ENCODE data around the gene RILPL2. TPM values are rescaled to one million over a fixed set of nuclear protein-coding genes. Genes with fewer than 3 reads are reported as not detected.
A peak's percentile ranks its signal among the peaks of the same experiment; 100 is the strongest.
"Not testable (repeated sequence)": the region's sequence is repeated elsewhere in the genome, so short reads cannot be mapped to it uniquely, and the experiment has no call there.

RILPL2 gene, protein sequence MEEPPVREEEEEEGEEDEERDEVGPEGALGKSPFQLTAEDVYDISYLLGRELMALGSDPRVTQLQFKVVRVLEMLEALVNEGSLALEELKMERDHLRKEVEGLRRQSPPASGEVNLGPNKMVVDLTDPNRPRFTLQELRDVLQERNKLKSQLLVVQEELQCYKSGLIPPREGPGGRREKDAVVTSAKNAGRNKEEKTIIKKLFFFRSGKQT
- total RNA-seq = 10 to 100 TPM; 15.4 to 16.6 TPM

DNA sequence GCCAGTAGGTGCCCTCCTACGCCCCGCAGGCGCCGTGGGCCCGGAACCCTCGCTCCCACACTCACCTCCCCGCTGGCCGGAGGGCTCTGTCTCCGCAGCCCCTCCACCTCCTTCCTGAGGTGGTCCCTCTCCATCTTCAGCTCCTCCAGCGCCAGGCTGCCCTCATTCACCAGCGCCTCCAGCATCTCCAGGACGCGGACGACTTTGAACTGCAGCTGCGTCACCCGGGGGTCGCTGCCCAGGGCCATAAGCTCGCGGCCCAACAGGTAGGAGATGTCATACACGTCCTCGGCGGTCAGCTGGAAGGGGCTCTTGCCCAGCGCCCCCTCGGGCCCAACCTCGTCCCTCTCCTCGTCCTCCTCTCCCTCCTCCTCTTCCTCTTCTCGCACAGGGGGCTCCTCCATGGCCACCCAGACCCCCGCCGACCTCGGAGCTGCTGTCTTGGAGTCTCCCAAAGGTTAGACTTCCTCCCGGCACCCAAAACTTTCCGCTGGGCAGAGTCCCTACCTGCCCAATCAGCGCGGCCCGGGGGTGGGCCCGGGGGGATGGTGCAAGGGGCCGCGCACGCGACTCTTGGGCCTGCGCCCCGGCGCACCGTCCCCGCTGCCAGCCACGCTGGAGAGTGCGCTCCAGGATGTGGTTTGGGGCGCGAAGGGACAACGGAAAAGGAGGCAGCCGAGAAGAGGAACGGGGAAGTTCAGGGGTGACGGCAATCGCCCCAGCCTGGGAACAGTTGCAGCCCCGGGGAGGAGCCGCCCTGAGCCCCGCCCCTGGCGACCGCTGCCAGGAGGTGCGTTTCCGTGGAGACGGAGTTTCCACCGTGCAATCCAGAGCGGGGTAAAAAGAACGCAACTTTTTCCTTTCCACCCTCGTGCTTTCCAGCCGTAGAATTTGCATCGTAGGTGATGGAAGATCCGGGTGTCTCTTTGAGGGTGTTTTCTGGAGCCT lies at the start of gene RILPL2:
RILPL2 (minus strand) TSS at position 668 of the 948 bp plus-strand sequence; CDS start at position 404, 264 bp downstream.
- Mint-ChIP-seq H3K27me3 (no peaks in the 10 kb centered on the region), H3K27ac (peak within 1 kb of the TSS; percentile 98), H3K36me3 (peaks cover 29% of the 10 kb centered on the region), H3K9me3 (no peaks in the 10 kb centered on the region), H3K4me3 (peak within 1 kb of the TSS; percentile 99), H3K4me1 (ENCODE audit: low read depth) (peaks cover 30% of the 10 kb centered on the region)
- ChIA-PET CTCF (interaction anchor here (1.0 to 2.1 kb wide), 4 partner anchors 8 to 20 kb away, joined by 3 to 6 read pairs (median 5); no protein-coding TSS in a partner anchor), POLR2A (interaction anchor here (1.0 to 3.0 kb wide), 10 partner anchors 9 to 203 kb away, joined by 3 to 27 read pairs (median 6); partner anchors contain the start of genes KMT5A, MPHOSPH9, MTRFR and RILPL1)
- peak; percentile 97 for DNase-seq
- intact Hi-C loops (cut with micrococcal nuclease) = loop anchor here (1.0 to 10.0 kb wide), 5 partner anchors 9 to 1481 kb away; partner anchors contain the start of genes ATP6V0A2 and SNRNP35

GRCh38 chr12:123485756-123486155 lies 49.3 kb upstream of the RILPL2 start:
- Mint-ChIP-seq H3K36me3 (no peaks in the 10 kb centered on the region), H3K9me3 (no peaks in the 10 kb centered on the region), H3K4me1 (ENCODE audit: low read depth) (peaks cover 23% of the 10 kb centered on the region), H3K27me3 (no peaks in the 10 kb centered on the region), H3K4me3 (no peak overlapping the region), H3K27ac (no peak overlapping the region)
- ChIA-PET CTCF (no interaction called here), POLR2A (no interaction called here)
- intact Hi-C loops (cut with micrococcal nuclease) = no loop called here
- no peak for DNase-seq

GRCh38 chr12:123483602-123484248 lies 47.2 kb upstream of the RILPL2 start:
- Mint-ChIP-seq H3K27ac (peak overlapping the region; percentile 49), H3K36me3 (no peaks in the 10 kb centered on the region), H3K9me3 (no peaks in the 10 kb centered on the region), H3K4me1 (ENCODE audit: low read depth) (peaks cover 32% of the 10 kb centered on the region), H3K4me3 (no peak overlapping the region), H3K27me3 (no peaks in the 10 kb centered on the region)
- POLR2A ChIA-PET = no interaction called here
- CTCF ChIA-PET = no interaction called here
- intact Hi-C loops (cut with micrococcal nuclease) = no loop called here
- peak; percentile 16 for DNase-seq

DNA sequence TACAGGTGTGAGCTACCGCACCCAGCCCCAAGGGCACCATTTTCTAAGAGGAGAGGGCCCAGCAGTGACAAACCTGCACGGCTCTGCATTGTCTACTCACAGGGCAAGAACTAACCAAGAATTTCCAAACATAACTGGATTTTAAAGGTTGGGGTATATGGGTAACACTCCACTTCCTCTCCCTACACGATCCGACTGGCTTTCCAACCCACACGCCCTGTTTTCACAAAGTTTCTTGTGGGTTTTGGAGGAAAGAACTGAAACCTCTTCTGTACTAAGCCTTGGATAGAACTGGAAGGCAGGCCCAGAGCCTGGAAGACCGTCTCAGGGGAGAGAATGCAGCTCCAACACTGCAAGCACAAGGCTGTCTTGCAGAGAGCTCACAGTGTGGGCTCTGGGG lies 46.4 kb upstream of the RILPL2 start:
- Mint-ChIP-seq H3K4me3 (no peak overlapping the region), H3K27me3 (no peaks in the 10 kb centered on the region), H3K4me1 (ENCODE audit: low read depth) (peaks cover 32% of the 10 kb centered on the region), H3K36me3 (no peaks in the 10 kb centered on the region), H3K9me3 (no peaks in the 10 kb centered on the region), H3K27ac (no peak overlapping the region)
- ChIA-PET CTCF (no interaction called here), POLR2A (no interaction called here)
- intact Hi-C loops (cut with micrococcal nuclease) = no loop called here
- no peak for DNase-seq

- H3K27ac Mint-ChIP-seq; CTCF ChIA-PET; intact Hi-C loops (cut with micrococcal nuclease); DNase-seq; H3K27me3 Mint-ChIP-seq; POLR2A ChIA-PET; H3K4me3 Mint-ChIP-seq; H3K36me3 Mint-ChIP-seq; H3K9me3 Mint-ChIP-seq: not testable (repeated sequence)
- H3K4me1 Mint-ChIP-seq (ENCODE audit: low read depth) = peaks cover 35% of the 10 kb centered on the region
Observed at GRCh38 chr12:123481251-123481650, 44.8 kb upstream of the RILPL2 start.

DNA sequence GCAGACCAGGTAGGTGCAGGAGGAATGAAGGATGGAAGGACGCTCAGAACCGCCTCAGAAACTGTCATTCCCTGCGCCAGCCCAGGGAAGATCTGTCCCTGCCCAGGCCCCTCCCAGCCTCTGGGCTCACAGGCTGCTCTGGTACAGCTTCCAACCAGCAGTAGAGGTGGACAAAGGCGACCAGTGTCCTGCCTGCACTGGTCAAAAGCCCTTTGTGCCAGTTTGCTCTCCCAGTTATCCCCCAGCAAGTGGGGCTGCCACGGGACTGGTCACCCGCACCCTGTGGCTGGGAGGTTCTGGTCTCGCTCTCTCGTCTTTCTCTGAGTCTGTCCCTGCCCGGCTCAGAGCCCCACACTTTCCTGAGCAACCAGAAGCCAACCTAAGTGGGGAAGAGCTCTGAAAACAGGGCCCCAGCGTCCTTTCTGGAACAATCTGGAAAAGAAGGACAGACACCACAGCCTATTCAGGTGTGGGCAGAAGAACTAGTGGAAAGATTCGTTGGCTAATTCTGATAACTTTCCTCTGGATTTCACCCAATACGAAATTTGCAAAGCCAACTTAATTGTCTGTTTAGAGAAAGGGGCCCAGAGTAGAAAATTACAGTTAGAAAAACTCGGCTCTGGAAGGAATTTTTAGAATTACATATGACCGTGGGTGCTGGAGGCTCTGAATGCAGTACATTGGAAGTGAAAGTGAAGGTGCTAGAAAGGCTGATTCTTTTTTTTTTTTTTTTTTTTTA lies 43.1 kb upstream of the RILPL2 start:
- H3K27ac Mint-ChIP-seq = peak overlapping the region; percentile 18

DNA sequence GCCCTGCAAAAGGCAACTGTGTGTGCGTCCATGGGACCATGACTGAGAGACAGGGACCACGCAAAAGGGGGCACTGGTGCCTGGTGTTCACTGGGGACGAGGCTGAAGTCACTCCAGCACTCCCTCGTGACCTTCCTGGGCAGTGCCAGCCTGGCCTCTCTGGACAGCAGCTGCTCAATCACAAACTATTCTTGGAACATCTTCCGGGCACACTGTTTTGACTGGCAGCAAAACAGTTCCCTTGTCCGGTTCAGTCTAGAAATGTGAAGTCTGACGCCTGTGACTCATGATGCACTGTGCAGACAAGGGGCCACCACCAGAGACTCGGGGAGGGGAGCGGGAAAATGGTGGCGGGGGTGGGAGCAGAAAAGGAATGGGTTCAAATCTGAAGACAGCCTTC lies 42.3 kb upstream of the RILPL2 start:
- no peaks in the 10 kb centered on the region for H3K27me3 Mint-ChIP-seq
- intact Hi-C loops (cut with micrococcal nuclease) = loop anchor here (5.0 kb wide), 1 partner anchor 104 kb away; the partner anchor contains the start of gene TMED2

More for the DNA sequence above, 43.1 kb upstream of the RILPL2 start:
- Mint-ChIP-seq H3K27me3 (no peaks in the 10 kb centered on the region), H3K9me3 (no peaks in the 10 kb centered on the region), H3K36me3 (peaks cover 8% of the 10 kb centered on the region), H3K4me1 (ENCODE audit: low read depth) (peaks cover 39% of the 10 kb centered on the region), H3K4me3 (no peak overlapping the region)
- no peak for DNase-seq
- CTCF ChIA-PET = no interaction called here
- intact Hi-C loops (cut with micrococcal nuclease) = loop anchor here (5.0 kb wide), 1 partner anchor 103 kb away; the partner anchor contains the start of gene TMED2
- POLR2A ChIA-PET = no interaction called here

GRCh38 chr12:123478069-123478468 lies 41.6 kb upstream of the RILPL2 start:
- CTCF ChIA-PET = no interaction called here
- H3K36me3 Mint-ChIP-seq = peaks cover 8% of the 10 kb centered on the region
- intact Hi-C loops (cut with micrococcal nuclease) = loop anchor here (5.0 kb wide), 1 partner anchor 104 kb away; the partner anchor contains the start of gene TMED2
- POLR2A ChIA-PET = interaction anchor here (0.6 kb wide), 1 partner anchor 16 kb away, joined by 3 read pairs; no protein-coding TSS in a partner anchor
- no peak overlapping the region for H3K4me3 Mint-ChIP-seq
- H3K9me3 Mint-ChIP-seq = no peaks in the 10 kb centered on the region
- H3K27me3 Mint-ChIP-seq = no peaks in the 10 kb centered on the region
- no peak overlapping the region for H3K27ac Mint-ChIP-seq
- H3K4me1 Mint-ChIP-seq (ENCODE audit: low read depth) = peaks cover 32% of the 10 kb centered on the region
- no peak for DNase-seq

More for the DNA sequence above, 42.3 kb upstream of the RILPL2 start:
- no peak for DNase-seq
- peaks cover 36% of the 10 kb centered on the region for H3K4me1 Mint-ChIP-seq (ENCODE audit: low read depth)
- ChIA-PET POLR2A (no interaction called here), CTCF (no interaction called here)
- no peak overlapping the region for H3K27ac Mint-ChIP-seq
- H3K36me3 Mint-ChIP-seq = peaks cover 8% of the 10 kb centered on the region
- no peaks in the 10 kb centered on the region for H3K9me3 Mint-ChIP-seq
- H3K4me3 Mint-ChIP-seq = no peak overlapping the region

DNA sequence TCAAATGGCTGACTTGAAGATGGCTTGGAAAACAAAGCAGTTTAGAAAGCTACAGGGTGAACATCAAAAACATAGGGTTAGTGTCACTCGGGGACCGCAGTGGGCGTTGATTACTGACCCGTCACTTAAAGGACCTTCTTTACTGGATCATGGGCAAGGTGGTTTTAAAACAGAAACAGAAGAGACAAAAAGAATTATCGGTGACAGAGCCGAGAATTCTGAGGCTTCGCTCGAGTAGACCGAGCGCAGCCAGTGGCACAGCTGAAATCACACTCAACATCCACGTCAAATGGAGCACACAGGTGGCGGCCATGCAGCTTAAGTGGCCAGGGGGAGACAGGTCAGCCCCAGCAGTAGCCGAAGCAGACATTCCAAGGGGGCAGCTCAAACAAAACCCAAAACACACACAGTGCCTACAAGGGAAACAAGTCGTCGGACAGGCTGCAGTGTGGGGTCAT lies 38.8 kb upstream of the RILPL2 start:
- intact Hi-C loops (cut with micrococcal nuclease) = loop anchor here (5.0 kb wide), 1 partner anchor 107 kb away; the partner anchor contains the start of gene TMED2
- Mint-ChIP-seq H3K27me3 (no peaks in the 10 kb centered on the region), H3K4me3 (peak overlapping the region; percentile 30), H3K4me1 (ENCODE audit: low read depth) (peaks cover 27% of the 10 kb centered on the region), H3K27ac (peak overlapping the region; percentile 78), H3K36me3 (peaks cover 15% of the 10 kb centered on the region), H3K9me3 (no peaks in the 10 kb centered on the region)
- DNase-seq = no peak
- POLR2A ChIA-PET = no interaction called here
- CTCF ChIA-PET = interaction anchor here (1.0 kb wide), 1 partner anchor 16 kb away, joined by 3 read pairs; no protein-coding TSS in a partner anchor

DNA sequence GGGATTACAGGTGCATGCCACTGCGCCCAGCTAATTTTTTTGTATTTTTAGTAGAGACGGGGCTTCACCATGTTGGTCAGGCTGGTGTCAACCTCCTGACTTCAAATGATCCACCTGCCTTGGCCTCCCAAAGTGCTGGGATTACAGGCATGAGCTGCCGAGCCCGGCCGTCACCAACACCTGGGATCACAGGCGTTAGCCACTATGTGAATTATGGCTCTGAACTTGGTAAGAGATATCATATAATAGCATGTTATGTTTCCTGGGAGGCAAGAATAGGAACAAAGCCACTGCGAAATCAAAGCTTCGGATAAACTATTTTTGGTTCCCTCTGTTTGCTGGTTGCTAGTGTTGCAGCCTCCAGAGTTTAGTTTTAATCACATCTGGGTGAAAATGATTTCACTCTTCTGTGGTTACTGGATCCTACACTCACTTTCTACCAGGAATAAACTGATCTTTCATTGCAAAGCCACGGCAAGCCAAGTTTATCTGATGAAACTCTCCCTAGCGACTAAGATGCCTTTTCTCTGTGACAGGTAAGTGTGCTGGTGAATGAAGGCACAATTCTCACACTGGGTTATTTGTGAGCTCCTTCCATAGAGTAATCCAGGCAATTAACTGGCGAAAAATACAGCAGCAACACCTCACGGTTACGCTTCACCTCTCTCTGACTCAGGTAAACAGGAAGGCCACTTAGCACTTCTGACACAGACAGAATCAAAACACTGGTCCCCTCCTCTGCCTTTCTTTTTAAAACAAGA lies 38.2 kb upstream of the RILPL2 start:
- H3K27ac Mint-ChIP-seq = peak overlapping the region; percentile 78
- CTCF ChIA-PET = interaction anchor here (1.0 kb wide), 1 partner anchor 15 kb away, joined by 3 read pairs; no protein-coding TSS in a partner anchor
- peaks cover 24% of the 10 kb centered on the region for H3K4me1 Mint-ChIP-seq (ENCODE audit: low read depth)
- H3K36me3 Mint-ChIP-seq = peaks cover 15% of the 10 kb centered on the region
- no peaks in the 10 kb centered on the region for H3K27me3 Mint-ChIP-seq
- no peaks in the 10 kb centered on the region for H3K9me3 Mint-ChIP-seq
- DNase-seq = no peak
- intact Hi-C loops (cut with micrococcal nuclease) = loop anchor here (5.0 kb wide), 1 partner anchor 108 kb away; the partner anchor contains the start of gene TMED2
- peak overlapping the region; percentile 30 for H3K4me3 Mint-ChIP-seq
- POLR2A ChIA-PET = interaction anchor here (1.2 kb wide), 1 partner anchor 15 kb away, joined by 3 read pairs; no protein-coding TSS in a partner anchor

Data from activated CD4-positive, alpha-beta memory T cell treated with anti-CD3 and anti-CD28 coated beads for 36 hours (primary cell).